MCF 10A (cell line): ENCODE data around the gene PPP2R2B. TPM values are rescaled to one million over a fixed set of nuclear protein-coding genes. Genes with fewer than 3 reads are reported as not detected.

Experiments used
- BruUV-seq: library from RNA; stranded (reverse); fragments of 400-500 nt; replicated peaks from 2 replicates; lab custom pipeline; 2021; lab: Mats Ljungman, UMichigan
- CTCF ChIA-PET: fragments of 300-600 bp; sonication (Branson Sonifier 250); formaldehyde crosslinking; extraction: SDS; loops from one replicate; lab custom pipeline; 2021; ENCODE audit warnings: antibody characterized with exemption, inconsistent platforms; lab: Yijun Ruan, JAX
- POLR2A ChIA-PET: fragments of 300-600, 350-650 bp; sonication (Branson Sonifier 250); formaldehyde crosslinking; extraction: SDS; loops from one replicate; lab custom pipeline; 2020; ENCODE audit warnings: antibody characterized with exemption, inconsistent platforms; lab: Yijun Ruan, JAX
- DNase-seq: peaks from one replicate; pipeline ENCODE4 v3.0.0-alpha.2; 2018; ENCODE audit not compliant: unreplicated experiment
- H3K27ac Mint-ChIP-seq: one replicate; pipeline ENCODE4 v1.8.0; 2022; ENCODE audit warnings: mild to moderate bottlenecking, low read depth, mixed read lengths; ENCODE audit not compliant: unreplicated experiment
- H3K27me3 Mint-ChIP-seq: one replicate; pipeline ENCODE4 v1.8.0; 2022; ENCODE audit warnings: mixed read lengths; ENCODE audit not compliant: insufficient read depth, unreplicated experiment
- H3K36me3 Mint-ChIP-seq: one replicate; pipeline ENCODE4 v1.8.0; 2022; ENCODE audit warnings: mild to moderate bottlenecking, moderate library complexity, mixed read lengths; ENCODE audit not compliant: insufficient read depth, unreplicated experiment
- H3K4me1 Mint-ChIP-seq: one replicate; pipeline ENCODE4 v1.8.0; 2022; ENCODE audit warnings: mixed read lengths; ENCODE audit not compliant: insufficient read depth, unreplicated experiment
- H3K4me3 Mint-ChIP-seq: one replicate; pipeline ENCODE4 v1.8.0; 2022; ENCODE audit warnings: mild to moderate bottlenecking, moderate library complexity, mixed read lengths; ENCODE audit not compliant: unreplicated experiment
- H3K9me3 Mint-ChIP-seq: one replicate; pipeline ENCODE4 v1.8.0; 2022; ENCODE audit warnings: mixed read lengths; ENCODE audit not compliant: unreplicated experiment
- CTCF ChIP-seq: fragments of 200-600 bp; IDR thresholded peaks from one replicate; pipeline ENCODE4 v1.8.0; 2022; ENCODE audit warnings: antibody characterized with exemption, mild to moderate bottlenecking; ENCODE audit not compliant: unreplicated experiment
- intact Hi-C: fragments of 100-400 bp; cut with micrococcal nuclease; formaldehyde crosslinking; loops from 2 replicates; pipeline ENCODE4 v1.14.1; 2022
- total RNA-seq: library from RNA; stranded (reverse); gene quantifications from 2 replicates; pipeline ENCODE4 v1.2.3, GENCODE V29; 2022

PPP2R2B gene
- total RNA-seq, 1 experiment from 2014 or later: 0.54 TPM

DNA sequence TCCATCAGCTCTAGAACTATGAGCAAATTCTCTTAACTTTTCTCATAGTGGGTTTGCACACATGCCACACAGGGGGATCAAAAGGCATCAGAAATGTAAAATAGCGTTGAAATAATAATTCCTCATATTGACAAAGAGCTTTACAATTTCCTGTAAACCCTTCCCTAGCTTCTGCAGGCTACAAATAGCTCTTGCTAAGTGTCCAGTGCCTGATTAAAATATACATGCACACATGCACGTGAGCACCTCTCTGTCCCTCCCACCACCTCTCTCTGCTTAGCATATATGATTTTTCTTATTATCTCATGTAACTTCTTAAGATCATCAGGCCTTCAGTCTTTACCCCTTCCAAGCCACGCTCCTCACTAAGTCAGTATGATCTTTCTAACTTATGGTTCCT lies 13.7 kb upstream of the PPP2R2B start:
- DNase-seq: no peak
- Mint-ChIP-seq H3K4me1 (peaks cover 5% of the 10 kb centered on the region), H3K4me3 (no peak overlapping the region), H3K36me3 (no peaks in the 10 kb centered on the region), H3K27ac (no peak overlapping the region), H3K27me3 (no peaks in the 10 kb centered on the region), H3K9me3 (no peaks in the 10 kb centered on the region)
- ChIA-PET CTCF (interaction anchor here (0.6 to 1.2 kb wide), 2 partner anchors 350 to 664 kb away, joined by 3 to 5 read pairs; no protein-coding TSS in a partner anchor), POLR2A (no interaction called here)
- no peak for TF ChIP-seq CTCF
- BruUV-seq: no TSS peak
- intact Hi-C loops: no loop called here

GRCh38 chr5:146891511-146891910 lies 13.0 kb upstream of the PPP2R2B start:
- CTCF ChIA-PET: interaction anchor here (1.2 kb wide), 1 partner anchor 349 kb away, joined by 5 read pairs; no protein-coding TSS in a partner anchor
- Mint-ChIP-seq H3K4me3 (no peak overlapping the region), H3K36me3 (no peaks in the 10 kb centered on the region), H3K4me1 (peaks cover 5% of the 10 kb centered on the region), H3K9me3 (no peaks in the 10 kb centered on the region), H3K27ac (no peak overlapping the region), H3K27me3 (no peaks in the 10 kb centered on the region)
- no peak for DNase-seq
- TF ChIP-seq CTCF: no peak
- no TSS peak for BruUV-seq
- POLR2A ChIA-PET: no interaction called here
- intact Hi-C loops: no loop called here

- Mint-ChIP-seq H3K9me3 (no peaks in the 10 kb centered on the region), H3K27me3 (no peaks in the 10 kb centered on the region), H3K4me1 (peaks cover 5% of the 10 kb centered on the region), H3K36me3 (no peaks in the 10 kb centered on the region), H3K4me3 (no peak overlapping the region), H3K27ac (no peak overlapping the region)
- TF ChIP-seq CTCF: no peak
- POLR2A ChIA-PET: no interaction called here
- no TSS peak for BruUV-seq
- DNase-seq: no peak
- CTCF ChIA-PET: no interaction called here
- intact Hi-C loops: no loop called here
Observed at GRCh38 chr5:146890731-146891440, 12.3 kb upstream of the PPP2R2B start.

DNA sequence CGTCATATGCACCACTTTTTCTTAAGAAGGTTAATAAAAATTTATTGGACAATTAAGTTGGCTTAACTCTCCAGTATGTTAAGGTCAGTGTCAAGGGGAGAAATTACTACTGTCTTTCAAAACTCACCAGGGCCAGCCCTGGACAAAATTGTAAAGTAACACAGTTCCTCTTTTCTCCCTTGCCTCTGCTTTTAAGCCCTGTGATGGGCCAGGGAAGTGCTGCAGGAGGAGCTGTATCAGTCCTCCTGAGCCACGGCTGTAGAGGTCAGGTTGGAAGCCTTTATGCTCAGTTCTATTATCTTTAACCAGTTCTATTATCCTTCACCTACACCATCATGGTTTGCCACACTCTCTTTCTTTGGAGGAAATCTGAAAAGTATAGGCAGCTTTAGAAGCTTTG lies 11.5 kb upstream of the PPP2R2B start:
- H3K4me1 Mint-ChIP-seq: peaks cover 2% of the 10 kb centered on the region
- H3K27ac Mint-ChIP-seq: no peak overlapping the region
- ChIA-PET POLR2A (no interaction called here), CTCF (no interaction called here)
- intact Hi-C loops: no loop called here
- no peak for DNase-seq
- H3K4me3 Mint-ChIP-seq: no peak overlapping the region
- TF ChIP-seq CTCF: no peak
- H3K9me3 Mint-ChIP-seq: no peaks in the 10 kb centered on the region
- no peaks in the 10 kb centered on the region for H3K27me3 Mint-ChIP-seq
- no TSS peak for BruUV-seq
- no peaks in the 10 kb centered on the region for H3K36me3 Mint-ChIP-seq
